H9 (cell line): ENCODE data around the gene OPN4. TPM values are rescaled to one million over a fixed set of nuclear protein-coding genes. Genes with fewer than 3 reads are reported as not detected.

ENCODE experiments used
- DNase-seq: peaks from one replicate; pipeline ENCODE4 v3.0.0-alpha.2; 2017
- H2AFZ ChIP-seq: one replicate; pipeline ENCODE4 v1.6.1; 2013; ENCODE audit warnings: mild to moderate bottlenecking, low read length, control low read depth, moderate library complexity
- H2AK5ac ChIP-seq: 2 replicates; pipeline ENCODE4 v1.6.1; 2013; ENCODE audit warnings: low read length, control low read depth, mixed read lengths; ENCODE audit not compliant: insufficient read length
- H2BK120ac ChIP-seq: one replicate; pipeline ENCODE4 v1.6.1; 2013; ENCODE audit warnings: low read depth, mild to moderate bottlenecking, low read length, control low read depth, inconsistent platforms; ENCODE audit not compliant: poor library complexity, severe bottlenecking
- H2BK12ac ChIP-seq: 2 replicates; pipeline ENCODE4 v1.6.1; 2013; ENCODE audit warnings: low read length, control low read depth, mixed read lengths, low read depth; ENCODE audit not compliant: insufficient read length
- H2BK15ac ChIP-seq: 2 replicates; pipeline ENCODE4 v1.6.1; 2013; ENCODE audit warnings: low read depth, low read length, control low read depth
- H2BK20ac ChIP-seq: one replicate; pipeline ENCODE4 v1.6.1; 2013; ENCODE audit warnings: low read depth, mild to moderate bottlenecking, low read length, control low read depth, inconsistent platforms; ENCODE audit not compliant: poor library complexity, severe bottlenecking
- H2BK5ac ChIP-seq: 2 replicates; pipeline ENCODE4 v1.6.1; 2013; ENCODE audit warnings: low read length, control low read depth, mixed read lengths; ENCODE audit not compliant: insufficient read length
- H3K14ac ChIP-seq: 2 replicates; pipeline ENCODE4 v1.6.1; 2013; ENCODE audit warnings: low read length, control low read depth; ENCODE audit not compliant: insufficient read depth
- H3K18ac ChIP-seq: 2 replicates; pipeline ENCODE4 v1.6.1; 2013; ENCODE audit warnings: low read depth, mild to moderate bottlenecking, mixed read lengths, low read length, control low read depth; ENCODE audit not compliant: insufficient read length
- H3K23ac ChIP-seq: 2 replicates; pipeline ENCODE4 v1.6.1; 2013; ENCODE audit warnings: low read length, control low read depth, mixed read lengths, low read depth; ENCODE audit not compliant: insufficient read length
- H3K23me2 ChIP-seq: 2 replicates; pipeline ENCODE4 v1.6.1; 2013; ENCODE audit warnings: low read depth, mild to moderate bottlenecking, mixed read lengths, low read length, control low read depth; ENCODE audit not compliant: insufficient read length, poor library complexity, severe bottlenecking
- H3K27ac ChIP-seq: 2 replicates; pipeline ENCODE4 v1.5.1; 2013; ENCODE audit warnings: low read length, control low read depth, mixed read lengths, low read depth; ENCODE audit not compliant: insufficient read length
- H3K27me3 ChIP-seq: 2 replicates; pipeline ENCODE4 v1.6.1; 2013; ENCODE audit warnings: low read length, control low read depth, inconsistent platforms; ENCODE audit not compliant: insufficient read depth
- H3K4ac ChIP-seq: 2 replicates; pipeline ENCODE4 v1.6.1; 2013; ENCODE audit warnings: low read depth, mild to moderate bottlenecking, control low read depth, inconsistent platforms, low read length, moderate library complexity
- H3K4me1 ChIP-seq: 2 replicates; pipeline ENCODE4 v1.6.1; 2013; ENCODE audit warnings: low read length, control low read depth, inconsistent platforms; ENCODE audit not compliant: insufficient read depth
- H3K4me2 ChIP-seq: 2 replicates; pipeline ENCODE4 v1.6.1; 2013; ENCODE audit warnings: low read length, control low read depth, mixed read lengths; ENCODE audit not compliant: insufficient read length, insufficient read depth
- H3K56ac ChIP-seq: 2 replicates; pipeline ENCODE4 v1.6.1; 2013; ENCODE audit warnings: low read depth, mild to moderate bottlenecking, mixed read lengths, low read length, control low read depth; ENCODE audit not compliant: insufficient read length
- H3K79me1 ChIP-seq: 2 replicates; pipeline ENCODE4 v1.6.1; 2013; ENCODE audit warnings: low read depth, mild to moderate bottlenecking, moderate library complexity, low read length, control low read depth, inconsistent platforms; ENCODE audit not compliant: insufficient read depth, poor library complexity, severe bottlenecking
- H3K79me2 ChIP-seq: 2 replicates; pipeline ENCODE4 v1.6.1; 2013; ENCODE audit warnings: low read length, control low read depth, inconsistent platforms; ENCODE audit not compliant: insufficient read depth
- H3K9ac ChIP-seq: 2 replicates; pipeline ENCODE4 v1.6.1; 2013; ENCODE audit warnings: low read length, control low read depth, mixed read lengths; ENCODE audit not compliant: insufficient read length; ENCODE audit errors: extremely low read depth
- H3K9me3 ChIP-seq: one replicate; pipeline ENCODE4 v1.6.1; 2013; ENCODE audit warnings: low read depth, low read length, inconsistent platforms; ENCODE audit not compliant: control insufficient read depth
- H3T11ph ChIP-seq: one replicate; pipeline ENCODE4 v1.6.1; 2013; ENCODE audit warnings: mild to moderate bottlenecking, low read length, control low read depth, inconsistent platforms
- H4K20me1 ChIP-seq: one replicate; pipeline ENCODE4 v1.6.1; 2013; ENCODE audit not compliant: control insufficient read depth, insufficient read length, insufficient read depth
- H4K5ac ChIP-seq: 2 replicates; pipeline ENCODE4 v1.6.1; 2013; ENCODE audit warnings: low read depth, mild to moderate bottlenecking, mixed read lengths, low read length, control low read depth; ENCODE audit not compliant: insufficient read length
- H4K8ac ChIP-seq: replicated peaks from 2 replicates; pipeline ENCODE4 v1.6.1; 2013; ENCODE audit warnings: low read length, control low read depth, mixed read lengths, low read depth; ENCODE audit not compliant: insufficient read length
- H4K91ac ChIP-seq: 2 replicates; pipeline ENCODE4 v1.6.1; 2013; ENCODE audit warnings: low read depth, mild to moderate bottlenecking, moderate library complexity, mixed read lengths, low read length, control low read depth; ENCODE audit not compliant: insufficient read length
- H3K27ac Mint-ChIP-seq, 3 experiments: 2 replicates in 2 of 3; 3 replicates in 1 of 3; pipeline ENCODE4 v1.8.0; 2020 to 2021; ENCODE audit warnings: mixed read lengths in 3 of 3, mild to moderate bottlenecking in 1 of 3, moderate library complexity in 1 of 3
- H3K27me3 Mint-ChIP-seq: 2 replicates; pipeline ENCODE4 v1.8.0; 2021; ENCODE audit warnings: low read depth, mild to moderate bottlenecking, moderate library complexity, mixed read lengths
- H3K36me3 Mint-ChIP-seq, 3 experiments: 2 replicates in 2 of 3; 3 replicates in 1 of 3; pipeline ENCODE4 v1.8.0; 2020 to 2021; ENCODE audit warnings: low read depth in 3 of 3, mixed read lengths in 3 of 3; ENCODE audit not compliant: insufficient read depth in 1 of 3
- H3K4me1 Mint-ChIP-seq, 2 experiments: 2 replicates each; pipeline ENCODE4 v1.8.0; 2020; ENCODE audit warnings: mixed read lengths in 2 of 2
- H3K4me3 Mint-ChIP-seq, 2 experiments: 2 replicates in 1 of 2; 3 replicates in 1 of 2; pipeline ENCODE4 v1.8.0; 2020 to 2021; ENCODE audit warnings: mild to moderate bottlenecking in 2 of 2, mixed read lengths in 2 of 2, moderate library complexity in 1 of 2
- H3K9me3 Mint-ChIP-seq, 2 experiments: 2 replicates in 1 of 2; 3 replicates in 1 of 2; pipeline ENCODE4 v1.8.0; 2020; ENCODE audit warnings: mild to moderate bottlenecking in 2 of 2, mixed read lengths in 2 of 2, moderate library complexity in 1 of 2
- CTCF ChIP-seq: fragments of 200-600 bp; sonication (generic); conservative IDR thresholded peaks from 3 replicates; pipeline ENCODE4 v1.8.0; 2021; ENCODE audit warnings: antibody characterized with exemption, mild to moderate bottlenecking
- WGBS: extraction: QIAGEN DNeasy Blood & Tissue Kit; methylation state at CpG from one replicate; pipeline ENCODE4 v1.1.7; 2013; ENCODE audit warnings: missing lambda C conversion rate, low lambda C conversion rate, mixed read lengths; ENCODE audit not compliant: insufficient read length; ENCODE audit errors: extremely low coverage; 5-methylcytosine and 5-hydroxymethylcytosine counted together
- total RNA-seq: library from RNA; stranded (reverse); gene quantifications from 2 replicates; pipeline ENCODE4 v1.2.1, GENCODE V29; 2021

Gene OPN4
- total RNA-seq, 1 experiment from 2014 or later: not detected

DNA sequence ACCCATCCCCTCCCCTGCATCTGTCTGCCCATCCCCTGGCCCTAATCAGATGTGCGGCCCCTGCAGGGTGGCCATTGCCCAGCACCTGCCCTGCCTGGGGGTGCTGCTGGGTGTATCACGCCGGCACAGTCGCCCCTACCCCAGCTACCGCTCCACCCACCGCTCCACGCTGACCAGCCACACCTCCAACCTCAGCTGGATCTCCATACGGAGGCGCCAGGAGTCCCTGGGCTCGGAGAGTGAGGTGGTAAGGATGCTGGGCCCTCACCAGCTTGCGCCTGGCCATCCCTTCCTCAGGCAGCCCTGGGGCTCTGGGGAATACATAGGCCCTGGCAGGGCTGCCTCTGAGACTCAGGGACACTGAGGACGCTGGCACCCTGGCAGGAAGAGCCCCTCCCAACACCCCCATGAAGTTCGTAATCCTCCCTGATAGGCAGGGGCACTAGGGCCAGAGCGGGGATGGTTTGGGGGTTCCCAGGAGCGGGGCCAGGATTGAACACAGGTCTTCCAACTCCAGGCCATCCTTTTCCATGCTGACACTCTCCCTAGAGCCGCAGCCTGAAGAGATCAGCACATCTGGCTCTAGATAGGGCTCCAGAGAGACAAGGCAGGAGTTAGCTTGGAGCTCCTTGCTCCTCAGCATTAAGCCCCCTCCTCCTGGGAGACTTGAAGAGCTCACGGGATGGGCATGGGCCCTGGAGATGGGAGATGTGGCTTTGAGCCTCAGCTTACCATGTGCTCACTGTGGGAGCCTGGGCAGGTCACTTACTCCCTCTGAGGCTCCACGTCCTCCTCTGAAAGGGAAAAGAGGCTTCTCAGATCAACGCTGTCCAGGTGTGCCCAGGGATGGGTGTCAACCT, 8.1 kb downstream of the OPN4 start:
- no peak for DNase-seq

More for the DNA sequence above, 8.1 kb downstream of the OPN4 start:
- H3K23me2 ChIP-seq: no peaks in the 10 kb centered on the region
- no peaks in the 10 kb centered on the region for H3K9me3 ChIP-seq
- Mint-ChIP-seq H3K9me3 (no peaks in the 10 kb centered on the region), H3K4me3 (no peak overlapping the region), H3K27ac (no peak overlapping the region), H3K27me3 (no peaks in the 10 kb centered on the region; the same call in 1 of the 2 replicates), H3K36me3 (no peaks in the 10 kb centered on the region), H3K4me1 (peaks cover 16 to 22% of the 10 kb centered on the region in 2 experiments)
- H2AFZ ChIP-seq: no peak overlapping the region
- no peak overlapping the region for H3K4me2 ChIP-seq
- no peak overlapping the region for H3K9ac ChIP-seq
- H2BK5ac ChIP-seq: no peak overlapping the region
- H3K18ac ChIP-seq: no peak overlapping the region
- H3K14ac ChIP-seq: no peak overlapping the region
- H3K23ac ChIP-seq: no peak overlapping the region
- no peak overlapping the region for H2BK15ac ChIP-seq
- H3K4ac ChIP-seq: no peak overlapping the region
- H4K5ac ChIP-seq: no peak overlapping the region
- H3K4me1 ChIP-seq: no peaks in the 10 kb centered on the region
- no peak overlapping the region for H2BK20ac ChIP-seq
- H2AK5ac ChIP-seq: no peak overlapping the region
- no peak overlapping the region for H2BK120ac ChIP-seq
- H4K91ac ChIP-seq: no peak overlapping the region
- H2BK12ac ChIP-seq: no peak overlapping the region
- no peak overlapping the region for H3T11ph ChIP-seq
- no peak for TF ChIP-seq CTCF
- H3K56ac ChIP-seq: no peak overlapping the region
- no peaks in the 10 kb centered on the region for H3K79me1 ChIP-seq
- no peaks in the 10 kb centered on the region for H3K79me2 ChIP-seq
- no peak overlapping the region for H4K8ac ChIP-seq
- no peak overlapping the region for H3K27ac ChIP-seq
- H3K27me3 ChIP-seq: no peaks in the 10 kb centered on the region
- no CpG with 5 or more reads among the region's 19 CpGs for WGBS
- H4K20me1 ChIP-seq: no peaks in the 10 kb centered on the region
